CD4-positive, alpha-beta T cell treated with Interleukin-17A for 4 hours (primary cell): Measurements from ENCODE around the gene GMNN.

Experiments used
- DNase-seq: peaks from one replicate; pipeline ENCODE4 v3.0.0-alpha.2; 2020; ENCODE audit warnings: mixed read lengths

GMNN gene

GRCh38 chr6:24818346-24818745, 43.6 kb downstream of the GMNN start:
- no peak for DNase-seq

- DNase-seq = no peak
Measured at GRCh38 chr6:24821860-24822444, 47.2 kb downstream of the GMNN start.

DNA sequence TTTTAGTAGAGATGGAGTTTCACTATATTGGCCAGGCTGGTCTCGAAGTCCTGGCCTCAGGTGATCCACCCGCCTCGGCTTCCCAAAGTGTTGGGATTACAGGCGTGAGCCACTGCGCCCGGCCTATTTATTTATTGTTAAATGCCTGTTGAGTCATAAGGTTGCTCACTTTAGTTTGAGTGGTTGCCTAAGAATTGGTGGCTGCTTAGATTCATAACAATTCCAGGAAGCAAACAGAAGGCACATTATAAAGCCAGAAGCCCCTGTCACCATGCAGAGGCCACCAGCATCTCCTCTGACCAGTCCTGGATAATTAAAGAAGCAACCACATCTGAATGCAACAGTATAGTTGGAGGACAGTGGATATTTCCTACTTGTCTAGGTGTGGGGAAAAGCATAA, 48.0 kb downstream of the GMNN start:
- no peak for DNase-seq

GRCh38 chr6:24823185-24823584, 48.4 kb downstream of the GMNN start:
- no peak for DNase-seq

DNA sequence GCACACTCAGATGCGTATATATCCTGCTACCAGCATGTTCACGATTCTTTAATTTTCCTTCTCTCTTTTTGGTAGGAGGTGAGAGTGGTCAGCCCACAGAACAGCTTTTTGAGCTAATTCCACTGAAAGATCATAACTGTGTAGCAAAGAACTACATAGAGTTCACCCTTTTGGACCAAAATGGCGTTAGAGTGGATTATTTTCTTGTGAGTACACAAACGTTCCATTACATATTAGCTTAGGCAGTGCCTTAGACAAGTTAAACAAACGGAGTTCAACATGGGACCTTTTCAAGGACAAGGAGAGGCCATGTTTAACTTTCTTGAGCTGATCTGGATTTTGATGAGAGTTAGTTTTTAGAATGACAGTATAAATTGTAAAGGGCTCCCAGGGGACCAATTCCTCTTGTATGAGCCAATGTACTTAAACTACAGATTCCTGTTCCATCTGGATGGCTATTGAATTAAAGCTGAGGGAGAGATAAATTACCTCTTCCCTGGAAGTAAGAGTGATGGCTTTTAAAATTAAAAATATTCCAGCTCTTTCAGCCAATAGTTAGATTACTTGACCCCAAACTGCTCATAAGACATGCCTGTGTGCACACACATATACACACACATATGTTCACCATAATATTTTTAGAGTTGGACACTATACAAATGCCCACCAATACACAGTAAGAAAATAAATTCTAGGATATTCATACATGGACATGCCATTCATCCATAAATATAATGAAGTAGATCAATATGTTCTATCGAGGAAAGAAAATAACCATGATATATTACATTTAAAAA, 49.6 kb downstream of the GMNN start:
- no peak for DNase-seq

- no peak for DNase-seq
Measured at GRCh38 chr6:24825130-24825630, 50.4 kb downstream of the GMNN start.

DNA sequence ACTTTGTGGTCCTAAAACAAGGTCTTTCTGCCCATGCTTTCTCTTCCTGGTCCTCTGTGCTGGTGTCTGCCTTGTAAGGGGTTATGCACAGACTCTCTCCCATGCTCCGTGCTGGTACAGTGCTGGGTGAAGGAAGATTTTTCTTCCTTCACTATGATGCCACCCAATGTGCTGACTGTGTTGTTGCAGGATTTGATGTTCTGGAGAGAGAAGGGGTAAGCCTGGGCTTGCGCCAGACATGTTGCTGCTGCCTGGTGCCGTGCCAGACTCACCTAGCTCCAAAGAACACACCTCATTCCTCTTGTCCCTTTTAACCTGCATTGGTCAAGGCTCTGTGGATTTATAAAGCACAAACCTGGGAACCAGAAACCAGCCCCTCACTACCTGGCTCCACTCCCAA, 52.4 kb downstream of the GMNN start:
- no peak for DNase-seq

DNA sequence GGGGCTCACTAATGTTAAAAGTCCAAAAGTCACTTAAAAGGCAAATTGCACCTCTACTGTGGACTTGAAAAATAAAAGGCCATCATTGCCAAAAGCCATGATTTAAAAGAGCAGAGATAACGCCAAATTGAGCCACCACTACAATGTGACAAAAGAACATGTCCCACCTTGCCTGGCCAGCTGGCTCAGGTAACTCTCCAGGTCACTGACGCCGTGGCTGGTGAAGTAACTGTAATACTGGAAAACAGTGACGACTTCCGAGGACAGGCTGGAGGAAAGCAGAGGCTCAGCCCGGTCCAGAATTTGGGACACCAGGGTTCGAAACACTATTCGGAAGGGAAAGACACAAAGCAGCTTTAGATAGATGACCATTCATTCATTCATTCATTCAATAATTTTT, 53.2 kb downstream of the GMNN start:
- no peak for DNase-seq

GRCh38 chr6:24829657-24830056, 54.9 kb downstream of the GMNN start:
- DNase-seq = no peak

- no peak for DNase-seq
Measured at GRCh38 chr6:24831771-24832716, 57.3 kb downstream of the GMNN start.

DNA sequence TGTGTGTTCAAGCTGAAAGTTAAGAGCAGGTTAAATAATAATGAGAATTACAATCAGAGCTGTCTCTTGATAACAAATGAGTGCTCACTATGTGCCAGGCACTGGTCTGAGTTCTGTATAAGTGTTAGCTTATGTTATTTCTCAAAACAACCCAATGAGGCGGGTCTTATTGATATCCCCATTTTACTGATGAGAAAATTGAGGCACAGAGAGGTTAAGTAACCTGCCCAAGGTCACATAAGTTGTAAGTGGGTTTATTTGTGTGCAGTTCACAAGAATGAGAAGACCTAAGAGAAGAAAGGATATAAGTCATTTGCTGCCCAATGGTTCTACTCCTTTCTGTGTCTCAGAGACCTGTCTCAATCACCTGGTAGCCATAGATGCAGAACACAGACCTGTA, 58.1 kb downstream of the GMNN start:
- DNase-seq = no peak

GRCh38 chr6:24833711-24834386, 59.1 kb downstream of the GMNN start:
- no peak for DNase-seq
